Activated CD8-positive, alpha-beta memory T cell treated with anti-CD3 and anti-CD28 coated beads, Interleukin-2, amount 50 U/mL, for 24 hours (primary cell): ENCODE data around the gene SELENOW.
"Not testable (repeated sequence)": the region's sequence is repeated elsewhere in the genome, so short reads cannot be mapped to it uniquely, and the experiment has no call there.

ENCODE experiments used
- DNase-seq: peaks from one replicate; pipeline ENCODE4 v3.0.0-alpha.2; 2020; ENCODE audit errors: extremely low read depth

SELENOW gene

DNA sequence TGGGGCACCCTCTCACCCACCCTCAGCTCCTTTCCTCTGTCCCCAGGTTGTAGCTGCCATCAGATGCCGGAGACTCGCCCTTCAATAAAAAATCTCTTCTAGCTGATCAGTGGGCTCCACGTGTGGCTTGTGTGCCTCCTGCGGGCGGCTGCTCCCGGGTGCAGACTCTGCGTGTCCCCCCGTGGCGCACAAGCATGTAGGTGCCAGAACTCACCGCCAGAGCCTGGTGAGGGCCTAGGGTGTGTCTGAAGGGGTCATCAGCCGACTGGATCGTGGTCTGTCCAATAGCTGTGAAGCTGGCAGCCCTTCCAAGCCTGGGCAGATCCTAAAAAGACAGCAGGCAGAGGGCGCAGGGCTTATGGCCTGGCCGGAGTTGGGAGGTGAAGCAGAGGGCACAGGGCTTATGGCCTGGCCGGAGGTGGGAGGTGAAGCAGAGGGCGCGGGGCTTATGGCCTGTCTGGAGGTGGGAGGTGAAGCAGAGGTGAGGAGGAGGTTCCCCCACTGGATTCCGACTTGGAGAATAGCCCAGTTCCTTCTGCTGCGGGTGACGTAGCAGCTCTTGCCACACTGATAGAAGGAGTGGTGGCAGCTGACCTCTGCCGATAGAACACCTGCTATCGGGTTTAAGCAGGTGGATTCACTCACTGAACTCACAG is 21.4 kb upstream of the SELENOW start:
- no peak for DNase-seq

DNA sequence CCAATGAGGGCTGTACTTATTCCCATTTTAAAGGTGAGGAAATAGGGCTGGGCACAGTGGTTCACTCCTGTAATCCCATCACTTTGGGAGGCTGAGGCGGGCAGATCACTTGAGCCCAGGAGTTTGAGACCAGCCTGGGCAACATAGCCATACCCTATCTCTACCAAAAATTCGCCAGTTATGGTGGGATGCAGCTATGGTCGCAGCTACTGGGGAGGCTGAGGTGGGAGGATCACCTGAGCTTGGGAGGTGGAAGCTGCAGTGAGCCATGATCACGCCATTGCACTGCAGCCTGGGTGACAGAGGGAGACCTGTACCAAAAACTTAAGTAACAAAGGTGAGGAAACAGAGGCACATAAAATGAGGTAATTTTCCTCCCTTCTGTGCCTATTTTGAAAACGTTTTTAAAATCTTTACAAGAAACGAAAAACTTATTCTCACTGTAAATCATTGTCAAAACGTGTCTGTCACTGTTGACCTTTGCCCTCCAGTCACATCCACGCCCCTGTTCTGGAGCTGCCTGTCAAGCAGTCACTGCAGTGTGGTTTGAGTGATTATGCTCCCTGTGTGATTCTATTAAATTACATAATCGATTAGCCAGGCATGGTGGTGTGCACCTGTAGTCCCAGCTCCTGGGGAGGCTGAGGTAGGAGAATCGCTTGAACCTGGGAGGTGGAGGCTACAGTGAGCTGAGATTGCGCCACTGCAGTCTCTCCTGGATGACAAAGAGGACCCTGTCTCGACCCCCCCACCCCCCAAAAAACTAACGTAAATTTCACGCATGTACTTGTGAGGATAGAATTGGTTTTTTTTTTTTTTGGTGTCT is 20.7 kb upstream of the SELENOW start:
- no peak for DNase-seq

DNA sequence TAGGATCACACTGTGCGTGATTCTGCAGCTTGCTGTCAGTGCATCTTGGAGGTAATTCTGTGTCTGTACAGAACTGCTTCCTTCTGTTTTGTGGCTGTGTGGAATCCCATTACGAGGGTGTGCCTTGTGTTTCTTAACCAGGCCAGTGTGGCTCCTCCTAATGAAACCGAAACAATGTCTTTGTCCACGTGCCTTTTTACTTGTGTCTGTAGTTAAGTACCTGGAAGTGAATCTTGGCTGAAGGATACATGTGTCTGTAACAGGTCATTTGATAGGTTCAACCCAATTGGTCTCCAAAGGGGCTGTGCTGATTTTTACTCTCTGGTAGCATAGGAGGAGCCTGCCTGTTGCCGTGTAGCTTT is 20.1 kb upstream of the SELENOW start:
- no peak for DNase-seq

DNA sequence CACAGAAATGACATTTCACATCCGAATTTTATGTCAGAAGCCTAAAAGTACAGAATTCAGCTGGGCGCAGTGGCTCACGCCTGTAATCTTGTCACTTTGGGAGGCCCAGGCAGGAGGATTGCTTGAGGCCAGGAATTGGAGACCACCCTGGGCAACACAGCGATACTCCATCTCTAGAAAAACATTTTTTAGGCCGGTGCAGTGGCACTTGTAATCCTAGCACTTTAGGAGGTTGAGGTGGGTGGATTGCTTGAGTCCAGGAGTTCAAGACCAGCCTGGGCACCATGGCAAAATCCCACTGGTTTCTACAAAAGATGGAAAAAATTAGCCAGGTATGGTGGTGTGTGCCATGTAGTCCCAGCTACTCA is 17.9 kb upstream of the SELENOW start:
- no peak for DNase-seq

DNA sequence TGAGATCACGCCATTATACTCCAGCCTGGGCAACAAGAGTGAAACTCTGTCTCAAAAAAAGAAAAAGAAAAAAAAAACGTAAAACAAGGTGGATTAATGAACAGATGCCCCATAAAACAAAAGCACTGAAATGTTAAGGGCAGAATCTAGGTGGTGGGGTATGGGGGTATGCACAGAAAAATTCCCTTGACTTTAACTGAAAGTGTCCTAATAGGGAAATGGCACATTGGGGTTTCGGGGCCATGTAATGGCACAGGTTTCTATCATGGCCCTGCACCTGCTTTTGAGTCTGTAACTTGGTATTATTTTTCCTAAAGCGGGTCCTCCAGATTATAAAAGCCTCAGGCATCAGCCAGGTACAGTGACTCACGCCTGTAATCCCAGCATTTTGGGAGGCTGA is 16.9 kb upstream of the SELENOW start:
- DNase-seq = no peak

DNA sequence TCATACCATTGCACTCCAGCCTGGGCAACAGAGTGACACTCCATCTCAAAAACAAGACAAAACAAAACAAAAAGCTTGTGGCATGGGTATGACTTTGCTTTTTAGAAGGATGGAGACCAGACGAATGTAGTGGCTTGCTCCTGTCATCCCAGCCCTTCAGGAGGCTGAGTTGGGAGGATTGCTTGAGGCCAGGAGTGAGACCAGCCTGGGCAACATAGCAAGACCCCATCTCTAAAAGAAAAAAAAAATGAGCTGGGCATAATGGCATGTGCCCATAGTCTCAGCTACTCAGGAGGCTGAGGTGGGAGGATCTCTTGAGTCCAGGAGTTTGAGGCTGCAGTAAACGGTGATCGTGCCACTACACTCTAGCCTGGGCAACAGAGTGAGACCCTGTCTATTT is 16.4 kb upstream of the SELENOW start:
- DNase-seq = no peak

DNA sequence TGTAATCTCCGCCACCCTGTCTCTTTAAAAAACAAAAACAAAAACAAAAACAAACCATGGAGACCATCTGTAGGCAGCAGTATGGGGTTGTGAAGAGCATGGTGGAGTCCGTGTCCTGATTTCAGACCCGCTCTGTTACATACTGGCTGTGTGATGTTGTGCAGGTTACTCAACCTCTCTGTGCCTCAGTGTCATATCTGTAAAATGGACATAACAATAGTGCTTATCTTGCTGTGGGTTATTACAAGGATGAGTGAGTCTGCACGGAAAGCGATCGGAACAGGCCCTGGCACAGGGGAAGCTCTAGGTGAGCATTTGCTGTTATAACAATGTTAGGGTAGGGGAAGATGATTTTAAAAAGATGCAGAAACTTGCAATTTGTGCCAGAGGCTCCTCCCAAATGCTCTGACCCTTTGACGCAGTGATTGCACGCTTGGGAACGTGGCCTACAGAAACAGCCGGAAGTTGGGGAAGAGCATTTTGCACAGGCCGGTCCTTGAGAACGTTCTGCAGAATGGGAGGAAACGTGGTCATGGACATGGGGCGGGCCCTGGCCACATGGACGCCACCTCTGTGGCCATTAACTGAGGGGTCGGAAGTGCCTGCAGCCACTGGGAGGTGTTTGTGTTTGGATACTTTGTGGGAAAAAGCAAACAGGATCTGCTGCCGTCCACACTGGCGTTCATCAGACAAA is 15.7 kb upstream of the SELENOW start:
- no peak for DNase-seq

DNA sequence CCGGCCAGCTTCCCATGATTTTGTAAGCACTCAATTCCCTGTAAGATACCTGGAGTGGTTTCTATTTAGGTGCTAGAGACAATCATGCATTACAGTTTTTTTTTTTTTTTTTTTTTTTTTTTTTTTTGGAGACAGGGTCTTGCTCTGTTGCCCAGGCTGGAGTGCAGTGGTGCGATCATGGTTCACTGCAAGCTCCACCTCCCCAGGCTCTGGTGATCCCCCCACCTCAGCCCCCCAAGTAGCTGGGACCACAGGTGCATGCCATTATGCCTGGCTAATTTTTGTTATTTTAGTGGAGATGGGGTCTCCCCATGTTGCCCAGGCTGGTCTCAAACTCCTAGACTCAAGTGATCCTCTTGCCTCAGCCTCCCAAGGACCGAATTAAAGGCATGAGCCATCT is 13.8 kb upstream of the SELENOW start:
- DNase-seq = not testable (repeated sequence)

DNA sequence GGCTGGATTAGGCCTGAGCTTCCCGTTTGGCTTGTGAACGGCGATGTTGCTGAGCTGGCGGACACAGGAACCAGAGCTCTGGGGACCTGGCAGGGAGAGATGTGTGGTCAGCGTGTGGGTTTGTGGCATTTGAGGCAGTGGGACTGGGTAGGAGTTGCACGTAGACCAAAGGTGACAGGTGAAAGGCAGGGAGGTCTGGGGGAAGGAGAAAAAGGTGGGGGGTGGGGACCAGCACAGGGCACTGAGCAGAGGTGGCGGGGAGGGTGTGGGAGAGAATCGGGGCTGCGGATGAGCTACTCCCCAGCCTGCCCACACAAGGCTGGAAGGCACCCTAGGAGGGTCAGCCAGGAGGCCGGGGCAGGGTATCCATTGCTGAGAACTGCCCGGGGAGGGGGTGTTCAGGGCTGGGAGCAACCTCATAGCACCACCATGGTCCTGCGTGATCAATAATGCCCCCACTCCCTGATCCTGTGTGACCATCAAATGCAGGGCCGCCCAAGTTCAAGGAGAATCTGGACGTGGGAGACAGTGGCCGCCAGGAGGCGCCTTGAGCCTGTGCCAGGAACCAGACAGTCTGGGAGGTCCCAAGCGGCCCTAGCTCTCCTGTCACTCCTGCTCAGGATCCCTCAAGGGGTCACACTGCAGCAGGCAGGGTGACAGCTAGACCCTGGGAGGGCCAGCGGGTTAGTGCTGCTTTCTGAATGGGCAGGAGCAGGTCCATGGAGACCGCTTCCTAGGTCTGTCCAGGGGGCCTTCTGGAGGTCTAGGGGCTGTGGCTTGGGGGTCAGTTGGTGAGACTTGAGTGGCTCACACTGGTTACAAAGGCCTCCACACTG is 12.8 kb upstream of the SELENOW start:
- no peak for DNase-seq

DNA sequence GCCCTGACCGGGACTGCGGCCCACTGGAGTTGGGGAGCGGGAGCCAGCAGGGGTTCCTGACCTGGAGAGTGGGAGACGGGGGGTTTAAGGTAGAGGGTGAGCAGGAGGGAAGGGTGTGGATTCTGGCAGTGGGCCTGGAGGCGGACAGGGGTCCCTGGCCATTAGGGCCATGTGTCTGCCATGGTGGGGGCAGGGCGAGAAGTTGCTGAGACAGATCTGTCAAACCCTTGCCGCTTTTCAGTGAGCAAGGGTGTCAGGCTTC is 12.2 kb upstream of the SELENOW start:
- no peak for DNase-seq

DNA sequence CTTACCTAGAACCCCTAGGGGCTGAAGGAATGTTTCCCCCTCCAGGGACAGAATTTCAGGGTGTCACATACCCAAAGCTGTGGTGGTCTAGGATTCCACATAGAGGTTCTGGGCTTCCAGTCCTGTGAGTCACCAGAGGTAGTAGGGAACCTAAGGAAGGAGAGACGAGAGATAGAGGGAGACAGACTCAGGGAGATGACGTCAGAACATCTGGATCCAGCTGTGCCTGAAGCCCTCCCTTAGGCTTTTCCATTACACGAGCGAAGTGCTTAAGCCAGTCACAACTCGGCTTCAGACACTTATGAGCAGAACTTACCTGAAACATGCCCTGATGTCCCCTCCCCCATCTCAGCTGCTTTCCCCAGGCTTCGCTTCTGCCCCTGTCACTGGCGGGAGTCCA is 11.8 kb upstream of the SELENOW start:
- DNase-seq = no peak

DNA sequence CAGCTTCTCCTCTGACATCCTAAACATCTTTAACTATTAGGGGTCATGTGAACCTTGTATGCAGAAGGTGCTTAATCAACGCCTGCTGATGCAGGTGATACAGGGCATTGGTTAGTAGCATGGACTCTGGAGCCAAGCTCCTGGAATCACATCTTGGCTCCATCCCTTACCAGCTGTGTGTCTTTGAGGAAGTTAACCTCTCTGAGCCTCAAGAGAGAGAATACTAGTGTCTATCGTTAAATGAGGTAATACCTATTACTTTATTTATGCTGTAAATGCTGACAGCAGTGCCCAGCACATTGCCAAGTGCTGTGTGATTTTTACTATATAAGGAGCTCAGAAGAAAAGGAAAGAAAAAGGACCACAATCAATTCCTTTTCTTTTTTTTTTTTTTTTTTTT is 11.2 kb upstream of the SELENOW start:
- no peak for DNase-seq

DNA sequence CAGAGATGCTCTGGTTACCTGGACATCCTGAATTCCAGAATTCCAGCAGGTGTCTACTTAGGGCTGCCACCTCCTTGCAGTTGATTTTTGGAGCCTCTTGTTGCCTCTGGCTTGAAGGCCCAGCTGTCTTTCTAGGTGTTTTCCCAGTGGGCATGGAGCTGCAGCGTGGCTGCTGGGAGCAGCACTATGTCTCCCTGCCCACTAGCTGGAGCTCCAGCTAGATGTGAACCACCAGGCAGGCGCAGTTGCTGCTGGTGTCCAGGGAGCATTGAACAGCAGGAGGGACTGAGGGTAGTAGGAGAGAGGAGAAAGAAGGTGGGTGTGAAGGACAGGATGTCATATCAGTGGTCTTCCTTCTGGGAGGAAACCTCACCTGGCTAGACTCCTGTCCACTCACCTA is 9.9 kb upstream of the SELENOW start:
- no peak for DNase-seq

DNA sequence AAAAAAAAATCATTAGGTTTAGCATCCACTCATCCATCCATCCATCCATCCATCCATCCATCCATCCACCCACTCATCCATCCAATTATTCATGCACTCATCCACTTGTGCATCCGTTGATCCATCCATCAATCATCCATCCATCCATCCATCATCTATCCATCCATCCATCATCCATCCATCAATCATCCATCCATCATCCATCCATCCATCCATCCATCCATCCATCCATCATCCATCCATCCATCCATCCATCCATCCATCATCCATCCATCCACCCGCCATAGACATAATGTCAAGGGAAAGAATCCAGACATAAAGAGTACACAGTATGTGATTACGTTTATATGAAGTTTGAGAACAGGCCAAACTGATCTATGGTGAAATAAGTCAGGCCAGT is 9.0 kb upstream of the SELENOW start:
- no peak for DNase-seq

DNA sequence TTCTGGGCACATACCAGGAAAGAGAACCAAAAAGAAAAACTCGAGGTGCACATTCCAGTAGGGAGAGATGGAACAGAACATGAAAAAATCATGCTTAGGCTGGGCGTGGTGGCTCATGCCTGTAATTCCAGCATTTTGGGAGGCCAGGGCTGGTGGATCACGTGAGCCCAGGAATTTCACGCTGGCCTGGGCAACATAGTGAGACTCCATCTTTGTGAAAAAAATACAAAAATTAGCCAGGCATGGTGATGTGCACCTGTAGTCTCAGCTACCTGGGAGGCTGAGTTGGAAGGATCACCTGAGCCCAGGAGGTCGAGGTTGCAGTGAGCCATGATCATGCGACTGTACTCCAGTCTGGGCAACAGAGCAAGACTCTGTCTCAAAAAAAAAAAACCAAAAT is 7.2 kb upstream of the SELENOW start:
- not testable (repeated sequence) for DNase-seq

DNA sequence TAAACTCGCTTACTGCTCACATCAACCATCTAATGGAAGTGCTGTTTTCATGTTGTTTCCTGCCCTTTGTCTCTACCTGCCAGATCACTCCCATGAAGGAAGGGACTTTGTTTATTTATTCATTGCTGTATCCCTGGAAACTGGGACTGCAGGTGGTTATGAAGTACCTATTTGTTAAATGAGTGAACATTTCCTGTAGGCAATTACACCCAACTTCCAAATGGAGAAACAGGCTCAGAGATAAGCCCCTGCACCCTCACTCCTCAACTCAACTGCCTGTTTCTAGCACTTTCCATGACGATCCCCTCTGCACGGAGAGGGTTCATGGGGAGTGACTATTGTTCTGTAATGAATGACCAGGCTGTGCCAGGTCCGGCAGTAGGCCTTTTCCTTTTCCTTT is 1.9 kb upstream of the SELENOW start:
- DNase-seq = no peak

DNA sequence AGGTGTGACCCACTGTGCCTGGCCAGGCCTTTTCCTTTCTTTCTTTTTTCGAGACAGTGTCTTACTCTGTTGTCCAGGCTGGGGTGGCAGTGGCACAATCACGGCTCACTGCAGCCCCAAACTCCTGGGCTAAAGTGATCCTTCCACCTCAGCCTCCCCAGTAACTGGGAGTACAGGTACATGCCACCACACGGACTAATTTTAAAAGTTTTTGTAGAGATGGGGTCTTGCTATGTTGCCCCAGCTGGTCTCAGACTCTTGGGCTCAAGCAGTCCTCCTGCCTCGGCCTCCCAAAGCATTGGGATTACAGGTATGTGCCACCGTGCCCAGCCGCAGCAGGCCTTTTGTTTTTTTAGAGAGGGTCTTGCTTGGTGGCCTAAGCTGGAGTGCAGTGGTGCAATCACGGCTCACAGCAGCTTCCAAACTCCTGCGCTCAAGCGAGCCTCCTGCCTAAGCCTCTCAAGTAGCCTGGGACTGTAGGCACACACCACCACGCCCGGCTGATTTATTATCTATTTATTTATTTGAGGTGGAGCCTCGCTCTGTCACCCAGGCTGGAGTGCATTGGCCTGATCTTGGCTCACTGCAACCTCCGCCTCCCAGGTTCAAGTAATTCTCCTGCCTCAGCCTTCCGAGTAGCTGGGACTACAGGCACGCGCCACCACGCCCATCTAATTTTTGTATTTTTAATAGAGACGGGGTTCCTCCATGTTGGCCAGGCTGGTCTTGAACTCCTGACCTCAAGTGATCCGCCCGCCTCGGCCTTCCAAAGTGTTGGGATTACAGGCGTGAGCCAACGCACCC is 1.1 kb upstream of the SELENOW start:
- not testable (repeated sequence) for DNase-seq

DNA sequence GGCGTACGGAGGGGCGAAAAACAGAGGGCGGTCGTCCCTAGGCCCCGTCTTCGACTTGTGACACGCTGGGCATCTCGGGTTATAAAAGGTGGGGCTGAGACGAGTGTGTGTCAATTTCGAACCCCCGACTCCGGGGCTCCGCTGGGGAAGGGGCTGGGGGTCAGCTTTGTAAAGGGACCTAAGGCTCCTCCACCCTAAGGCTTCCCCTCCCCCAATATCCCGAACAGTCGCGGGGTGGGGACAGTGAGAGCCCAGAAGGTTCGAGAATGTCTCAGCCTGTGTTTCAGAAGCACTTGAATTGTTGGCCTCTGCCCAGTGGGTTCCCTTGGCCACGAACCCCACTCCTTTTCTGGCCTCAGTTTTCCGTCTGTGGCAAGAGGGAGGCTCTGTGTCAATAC is 450 bp downstream of the SELENOW start:
- no peak for DNase-seq

DNA sequence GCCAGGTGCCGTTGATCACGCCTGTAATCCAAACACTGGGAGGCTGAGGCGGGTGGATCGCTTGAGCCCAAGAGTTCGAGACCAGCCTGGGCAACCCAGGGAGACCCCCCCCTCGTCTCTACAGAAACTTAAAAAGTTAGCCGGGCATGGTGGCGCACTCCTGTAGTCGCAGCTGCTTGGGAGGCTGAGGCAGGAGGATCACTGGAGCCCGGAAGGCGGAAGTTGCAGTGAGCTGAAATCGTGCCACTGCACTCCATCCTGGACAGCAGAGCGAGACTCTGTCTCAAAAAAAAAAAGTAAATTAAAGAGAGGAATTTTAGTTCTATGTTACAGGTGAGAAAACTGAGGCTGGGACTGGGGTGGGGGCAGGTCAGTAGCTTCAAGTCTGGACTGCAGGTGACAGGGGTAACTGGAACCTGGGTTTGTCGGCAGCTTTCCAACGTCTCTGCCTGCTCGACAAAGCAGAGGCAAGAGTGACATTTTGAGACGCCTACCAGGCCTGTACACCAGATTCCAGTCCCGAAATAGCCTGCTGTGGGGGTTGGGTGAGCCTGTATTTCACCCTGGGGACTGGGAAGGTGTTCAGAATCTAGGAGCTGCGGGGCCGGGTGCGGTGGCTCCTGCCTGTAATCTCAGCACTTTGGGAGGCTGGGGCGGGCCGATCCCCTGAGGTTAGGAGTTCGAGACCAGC is 1.2 kb downstream of the SELENOW start:
- DNase-seq = no peak

DNA sequence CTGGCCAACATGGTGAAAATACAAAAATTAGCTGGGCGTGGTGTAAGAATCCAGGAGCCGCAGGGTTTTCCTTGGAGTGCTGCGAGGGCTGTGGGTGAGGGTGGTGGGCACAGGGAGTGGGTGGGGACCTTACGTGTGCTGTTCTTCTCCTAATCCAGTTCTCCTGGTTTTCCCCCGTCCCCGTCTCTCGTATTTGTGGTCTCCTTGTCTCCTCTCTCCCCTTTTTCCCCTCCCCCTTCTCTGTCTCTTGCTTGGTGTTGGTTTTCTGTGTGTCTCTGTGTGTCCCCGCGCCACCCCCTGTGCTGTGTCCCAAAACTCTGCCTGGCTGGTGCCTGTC is 1.7 kb downstream of the SELENOW start:
- DNase-seq = no peak

DNA sequence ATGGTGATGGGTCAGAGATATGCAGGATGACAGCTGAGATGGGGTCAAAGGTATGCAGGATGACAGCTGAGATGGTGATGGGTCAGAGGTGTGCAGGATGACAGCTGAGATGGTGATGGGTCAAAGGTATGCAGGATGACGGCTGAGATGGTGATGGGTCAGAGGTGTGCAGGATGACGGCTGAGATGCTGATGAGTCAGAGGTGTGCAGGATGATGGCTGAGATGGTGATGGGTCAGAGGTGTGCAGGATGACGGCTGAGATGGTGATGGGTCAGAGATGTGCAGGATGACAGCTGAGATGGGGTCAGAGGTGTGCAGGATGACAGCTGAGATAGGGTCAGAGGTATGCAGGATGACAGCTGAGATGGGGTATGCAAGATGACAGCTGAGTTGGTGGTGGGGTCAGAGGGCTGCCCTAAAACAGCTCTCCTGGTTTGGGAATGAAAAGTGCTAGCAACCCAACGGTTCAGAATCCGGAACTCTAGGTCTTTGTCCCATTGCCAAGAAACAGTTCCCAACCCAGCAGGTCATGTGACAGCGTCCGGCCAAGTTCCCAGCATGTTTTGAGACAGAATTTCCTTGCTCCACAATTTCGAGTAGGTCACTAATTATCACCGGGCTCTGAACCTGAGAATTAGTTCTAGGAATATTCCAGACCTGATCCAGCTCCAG is 3.2 kb downstream of the SELENOW start:
- DNase-seq = no peak
